ENCODE results near the gene KIAA1671.
"Not testable (repeated sequence)": the region's sequence is repeated elsewhere in the genome, so short reads cannot be mapped to it uniquely, and the experiment has no call there.

KIAA1671 gene

GRCh38 chr22:25177226-25177625 lies 224.7 kb downstream of the KIAA1671 start:
- DNase-seq = no peak

GRCh38 chr22:25177895-25178294 lies 225.4 kb downstream of the KIAA1671 start:
- DNase-seq = no peak

- peak; percentile 15 for DNase-seq
Observed at GRCh38 chr22:25178348-25178747, 225.8 kb downstream of the KIAA1671 start.

- DNase-seq = not testable (repeated sequence)
Observed at GRCh38 chr22:25178869-25179631, 226.5 kb downstream of the KIAA1671 start.

GRCh38 chr22:25182131-25183110 lies 229.9 kb downstream of the KIAA1671 start:
- DNase-seq = no peak

- no peak for DNase-seq
Observed at GRCh38 chr22:25183949-25184619, 231.6 kb downstream of the KIAA1671 start.

- DNase-seq = no peak
Observed at GRCh38 chr22:25186140-25186539, 233.6 kb downstream of the KIAA1671 start.

- DNase-seq = no peak
Observed at GRCh38 chr22:25187469-25187868, 235.0 kb downstream of the KIAA1671 start.

- DNase-seq = no peak
Observed at GRCh38 chr22:25192406-25192805, 239.9 kb downstream of the KIAA1671 start.

- DNase-seq = no peak
Observed at GRCh38 chr22:25193130-25193529, 240.6 kb downstream of the KIAA1671 start.

- DNase-seq = no peak
Observed at GRCh38 chr22:25193548-25193947, 241.0 kb downstream of the KIAA1671 start.

- DNase-seq = no peak
Observed at GRCh38 chr22:25196326-25196725, 243.8 kb downstream of the KIAA1671 start.

- DNase-seq = no peak
Observed at GRCh38 chr22:25197340-25197739, 244.8 kb downstream of the KIAA1671 start.

GRCh38 chr22:25199731-25200520 lies 247.4 kb downstream of the KIAA1671 start, which contains the start of gene CRYBB3:
CRYBB3 (plus strand) TSS chr22:25199858; CDS start chr22:25201397, 1,539 bp downstream.
- DNase-seq = no peak

- no peak for DNase-seq
Observed at GRCh38 chr22:25200967-25201366, 248.5 kb downstream of the KIAA1671 start.

GRCh38 chr22:25201557-25202273 lies 249.2 kb downstream of the KIAA1671 start:
- DNase-seq = no peak

GRCh38 chr22:25202290-25202921 lies 249.9 kb downstream of the KIAA1671 start:
- peak; percentile 51 for DNase-seq

- no peak for DNase-seq
Observed at GRCh38 chr22:25203082-25203481, 250.6 kb downstream of the KIAA1671 start.

GRCh38 chr22:25204547-25204946 lies 252.0 kb downstream of the KIAA1671 start:
- DNase-seq = not testable (repeated sequence)

- no peak for DNase-seq
Observed at GRCh38 chr22:25205847-25206246, 253.3 kb downstream of the KIAA1671 start.

- no peak for DNase-seq
Observed at GRCh38 chr22:25206998-25207397, 254.5 kb downstream of the KIAA1671 start.
